ENCODE results near the gene ARHGEF17.

GRCh38 chr11:73383249-73384124, 75.4 kb downstream of the ARHGEF17 start:
- TF ChIP-seq ARNT (IDR thresholded peaks at IDR 0.05) = no peak
- no peak for TF ChIP-seq ZNF384 (IDR thresholded peaks at IDR 0.05)
- no peak for TF ChIP-seq SUZ12 (IDR thresholded peaks at IDR 0.05)
